DMS53 treated with DMSO at 0.1 percent for 48 hours (cell line): ENCODE results near the gene CCSER2.
A peak's percentile ranks its signal among the peaks of the same experiment; 100 is the strongest.
"Not testable (repeated sequence)": the region's sequence is repeated elsewhere in the genome, so short reads cannot be mapped to it uniquely, and the experiment has no call there.

Experiments
- DNase-seq: peaks from one replicate; lab custom pipeline; 2025; ENCODE audit not compliant: unreplicated experiment; lab: John Stamatoyannopoulos, UW

CCSER2 gene

GRCh38 chr10:84328418-84329195 lies at the start of gene CCSER2:
CCSER2 (plus strand) TSS chr10:84328589; CDS start chr10:84371053, 42,464 bp downstream.
- no peak for DNase-seq

GRCh38 chr10:84279876-84280475 lies 48.4 kb upstream of the CCSER2 start:
- DNase-seq: not testable (repeated sequence)

GRCh38 chr10:84286695-84287094 lies 41.7 kb upstream of the CCSER2 start:
- DNase-seq: no peak

GRCh38 chr10:84288151-84288550 lies 40.2 kb upstream of the CCSER2 start:
- DNase-seq: no peak

- DNase-seq: no peak
These were observed 38.7 kb upstream of the CCSER2 start for GRCh38 chr10:84289521-84290200.

GRCh38 chr10:84290235-84290634 lies 38.2 kb upstream of the CCSER2 start:
- DNase-seq: no peak

GRCh38 chr10:84291384-84291783 lies 37.0 kb upstream of the CCSER2 start:
- no peak for DNase-seq

GRCh38 chr10:84292502-84292901 lies 35.9 kb upstream of the CCSER2 start:
- DNase-seq: no peak

- DNase-seq: no peak
These were observed 35.2 kb upstream of the CCSER2 start for GRCh38 chr10:84293171-84293570.

GRCh38 chr10:84293574-84294016 lies 34.8 kb upstream of the CCSER2 start:
- peak; percentile 17 for DNase-seq

- no peak for DNase-seq
These were observed 33.5 kb upstream of the CCSER2 start for GRCh38 chr10:84294766-84295447.

GRCh38 chr10:84296091-84296981 lies 32.1 kb upstream of the CCSER2 start:
- no peak for DNase-seq

GRCh38 chr10:84298057-84298456 lies 30.3 kb upstream of the CCSER2 start:
- no peak for DNase-seq

- DNase-seq: no peak
These were observed 26.2 kb upstream of the CCSER2 start for GRCh38 chr10:84302223-84302622.

- no peak for DNase-seq
These were observed 21.5 kb upstream of the CCSER2 start for GRCh38 chr10:84306751-84307384.

- no peak for DNase-seq
These were observed 20.4 kb upstream of the CCSER2 start for GRCh38 chr10:84308021-84308420.

- DNase-seq: no peak
These were observed 19.7 kb upstream of the CCSER2 start for GRCh38 chr10:84308481-84309304.

- DNase-seq: peak; percentile 41
These were observed 17.9 kb upstream of the CCSER2 start for GRCh38 chr10:84310470-84310869.

- DNase-seq: no peak
These were observed 16.8 kb upstream of the CCSER2 start for GRCh38 chr10:84311576-84311975.
